Stimulated activated CD8-positive, alpha-beta memory T cell treated with anti-CD3 and anti-CD28 coated beads, Interleukin-12 subunit alpha, Interleukin-12 subunit beta, amount 100 ng/mL, for 24 hours (primary cell): ENCODE data around the gene RLF.

Source experiments
- DNase-seq: peaks from one replicate; pipeline ENCODE4 v3.0.0-alpha.2; 2020; ENCODE audit errors: extremely low read depth

RLF gene

DNA sequence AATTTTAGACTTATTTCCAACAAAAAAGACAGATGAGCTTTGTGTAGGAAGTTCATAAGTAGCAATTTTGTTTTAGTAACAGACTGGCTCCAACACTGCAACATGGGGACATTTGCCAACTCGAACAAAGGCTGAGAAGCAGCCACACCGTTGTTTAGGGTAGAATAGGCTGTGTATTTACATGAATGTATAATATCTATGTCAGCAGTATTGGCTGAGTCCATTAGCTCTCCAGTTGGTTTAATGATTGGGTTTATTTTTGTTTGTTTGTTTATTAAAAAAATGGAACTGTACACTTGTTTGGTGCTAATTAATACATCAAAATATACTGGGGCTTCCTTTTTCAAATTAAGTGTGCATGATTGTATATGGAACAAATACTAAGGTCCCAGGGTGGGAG lies 79.2 kb downstream of the RLF start:
- DNase-seq = no peak

DNA sequence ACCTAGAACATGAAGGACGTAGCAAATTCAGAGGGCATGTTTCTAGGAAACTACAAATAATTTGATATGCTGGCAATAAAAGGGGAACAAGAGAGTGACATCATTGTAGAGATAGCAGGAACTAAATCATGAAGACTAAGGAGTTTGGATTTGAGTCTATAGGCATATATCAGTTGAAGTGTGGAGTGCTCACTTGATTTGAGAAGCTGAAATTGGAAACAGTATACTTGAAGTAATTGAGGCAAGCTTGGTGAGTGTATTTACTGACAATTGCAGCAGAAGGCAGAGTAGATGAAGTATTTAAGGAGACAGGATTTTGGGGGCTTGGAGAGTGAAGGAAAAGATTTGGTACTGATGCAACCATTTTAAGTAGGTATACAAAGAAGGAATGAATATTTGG lies 80.2 kb downstream of the RLF start:
- DNase-seq = no peak

DNA sequence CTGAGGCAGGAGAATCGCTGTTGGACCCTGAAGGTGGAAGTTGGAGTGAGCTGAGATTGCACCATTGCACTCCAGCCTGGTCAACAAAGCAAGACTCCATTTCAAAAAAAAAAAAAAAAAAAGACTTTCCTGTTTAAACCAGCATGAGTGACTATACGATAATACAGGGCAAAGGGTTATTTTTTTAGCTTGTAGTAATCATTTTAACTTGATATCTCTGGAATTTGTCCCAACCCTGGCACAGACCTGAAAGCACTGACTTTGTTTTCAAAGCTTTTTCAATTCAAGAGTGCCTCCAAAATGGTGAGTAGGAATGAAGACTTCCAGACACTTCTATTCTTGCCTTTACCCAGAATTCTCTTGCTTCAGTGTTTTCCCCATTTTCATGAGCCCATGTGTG lies 82.2 kb downstream of the RLF start:
- no peak for DNase-seq

DNA sequence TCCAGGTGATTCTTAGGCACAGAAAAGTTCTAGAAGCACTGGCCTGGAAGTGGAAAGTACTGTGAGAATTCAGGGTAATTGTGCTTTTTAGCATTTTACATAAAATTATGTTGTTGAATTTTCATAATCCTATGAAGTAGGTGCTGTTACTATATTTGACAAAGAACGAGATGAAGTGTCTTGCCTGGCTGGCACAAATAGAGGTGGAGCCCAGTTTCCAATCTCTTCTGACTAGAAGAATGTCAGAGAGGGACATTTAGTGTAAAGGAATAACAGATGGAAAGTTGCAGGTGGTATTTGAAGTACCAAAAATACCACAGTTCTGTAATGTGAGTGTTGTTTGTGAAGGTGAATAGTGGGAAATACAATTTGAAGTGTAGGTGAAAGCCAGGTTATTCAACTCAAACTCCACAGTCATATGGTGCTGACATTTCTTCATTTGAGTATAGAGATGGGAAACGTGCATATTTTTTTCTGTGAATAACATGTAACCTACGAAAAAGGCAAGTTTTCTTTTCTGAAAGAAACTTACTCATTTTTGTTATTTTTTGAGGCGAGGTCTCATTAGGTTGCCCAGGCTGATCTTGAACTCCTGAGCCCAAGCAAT lies 83.1 kb downstream of the RLF start:
- DNase-seq = no peak

DNA sequence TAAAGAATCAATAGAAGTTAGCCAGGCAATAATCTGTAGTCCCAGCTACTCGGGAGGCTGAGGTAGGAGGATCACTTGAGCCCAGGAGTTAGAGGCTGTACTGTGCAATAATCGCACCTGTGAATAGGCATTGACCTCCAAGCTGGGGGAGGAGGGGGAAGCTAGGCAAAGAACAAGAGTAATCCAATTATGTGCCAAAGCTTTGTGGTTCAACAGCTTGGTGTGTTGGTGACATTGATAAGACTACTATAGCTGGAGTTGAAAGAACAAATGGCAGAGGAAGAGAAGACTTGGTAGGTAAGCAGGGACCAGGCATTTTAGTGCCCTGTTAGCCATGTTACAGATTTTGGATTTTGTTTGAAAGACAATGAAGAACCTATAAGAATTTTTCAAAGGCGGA lies 84.5 kb downstream of the RLF start:
- DNase-seq = no peak

DNA sequence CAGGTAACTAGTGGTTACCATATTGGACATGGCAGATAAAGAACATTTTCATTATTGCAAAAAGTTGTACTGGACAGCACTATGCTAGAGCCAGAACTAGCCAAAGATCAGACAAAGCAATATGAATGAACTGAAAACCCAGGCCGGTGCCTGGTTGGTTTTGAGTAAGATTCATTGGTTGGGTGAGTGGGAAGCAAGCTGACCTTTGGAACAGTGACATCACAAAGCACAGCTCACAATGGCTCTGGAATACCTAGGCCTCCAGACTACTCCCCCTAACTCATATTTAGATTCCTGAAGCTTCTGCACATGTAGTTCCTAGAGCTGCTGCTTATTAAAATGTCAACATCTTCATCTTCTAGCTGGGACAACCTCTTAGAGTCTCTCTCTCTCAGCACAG lies 86.5 kb downstream of the RLF start, which contains the start of gene TMCO2:
Gene TMCO2 (plus strand): TSS at position 283 of the 400 bp plus-strand sequence. CDS start 57 bp downstream, at position 340.
- DNase-seq = no peak

DNA sequence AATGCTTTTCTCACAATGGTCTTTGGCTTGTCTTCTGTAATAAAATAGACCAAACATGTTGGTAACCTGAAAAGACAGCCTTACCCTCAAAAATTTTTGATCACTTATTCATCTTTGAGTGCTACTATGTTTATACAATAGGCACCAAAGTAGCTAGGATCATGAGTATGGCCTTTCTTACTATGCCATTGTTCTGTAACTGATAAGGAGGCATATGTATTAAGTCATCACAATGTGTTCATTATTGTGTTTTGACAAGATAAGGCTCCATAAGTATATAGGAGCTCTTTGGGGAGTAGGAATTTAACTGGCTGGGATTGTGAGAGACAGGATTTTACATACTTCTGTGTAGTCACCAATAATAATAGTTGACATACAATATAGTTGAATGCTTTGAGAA lies 87.2 kb downstream of the RLF start:
- DNase-seq = no peak

DNA sequence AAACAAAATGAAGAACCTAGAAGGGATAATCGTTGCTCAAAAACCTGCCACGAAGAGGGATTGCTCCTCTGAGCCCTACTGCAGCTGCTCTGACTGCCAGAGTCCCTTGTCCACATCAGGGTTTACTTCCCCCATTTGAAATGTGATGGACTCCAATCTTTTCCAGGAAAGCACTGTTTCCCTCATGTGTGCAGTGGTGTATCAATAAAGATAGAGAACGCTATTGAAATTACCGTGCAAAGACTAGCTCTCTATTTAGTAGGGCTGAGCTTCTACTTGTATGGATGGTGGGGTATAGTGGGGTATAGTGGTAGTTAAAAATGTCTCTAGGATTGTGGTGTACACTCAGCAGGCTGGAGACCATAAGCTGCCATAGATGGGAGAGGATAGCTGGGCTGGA lies 90.3 kb downstream of the RLF start:
- no peak for DNase-seq

DNA sequence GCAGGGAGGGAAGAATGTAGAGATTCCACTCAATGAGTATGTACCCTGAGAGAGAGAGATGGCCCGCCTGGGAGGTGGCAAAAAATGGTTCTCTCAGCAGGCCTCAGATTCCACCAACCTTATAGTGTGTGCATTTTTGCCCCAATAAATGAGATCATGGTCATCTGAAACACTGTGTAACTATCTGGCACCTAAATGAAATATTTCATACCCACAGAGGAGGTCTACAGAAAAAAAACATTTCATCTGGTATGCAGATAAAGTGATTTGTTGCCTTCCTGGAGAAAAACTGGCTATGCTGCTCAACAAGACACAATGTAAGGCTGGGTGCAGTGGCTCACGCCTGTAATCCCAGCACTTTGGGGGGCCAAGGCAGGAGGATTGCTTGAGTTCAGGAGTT lies 91.4 kb downstream of the RLF start:
- DNase-seq = no peak

DNA sequence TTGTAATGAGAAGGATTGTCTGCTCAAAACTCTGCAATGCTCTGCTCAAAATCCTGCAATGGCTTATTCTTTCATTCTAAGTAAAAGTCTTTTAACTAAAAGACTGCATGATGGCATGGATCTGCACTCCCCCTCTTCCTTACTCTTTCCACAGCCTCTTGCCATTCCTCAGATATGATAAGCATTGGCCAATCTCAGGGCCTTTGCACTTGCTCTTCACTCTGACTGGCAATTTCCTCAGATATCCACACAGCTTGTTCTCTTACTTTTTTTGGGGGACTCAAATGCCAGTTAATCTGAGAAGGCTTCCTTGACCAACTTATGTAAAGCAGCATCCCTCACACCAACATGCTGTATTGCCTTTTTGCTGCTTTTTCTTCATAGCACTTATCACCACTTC lies 94.0 kb downstream of the RLF start:
- no peak for DNase-seq

DNA sequence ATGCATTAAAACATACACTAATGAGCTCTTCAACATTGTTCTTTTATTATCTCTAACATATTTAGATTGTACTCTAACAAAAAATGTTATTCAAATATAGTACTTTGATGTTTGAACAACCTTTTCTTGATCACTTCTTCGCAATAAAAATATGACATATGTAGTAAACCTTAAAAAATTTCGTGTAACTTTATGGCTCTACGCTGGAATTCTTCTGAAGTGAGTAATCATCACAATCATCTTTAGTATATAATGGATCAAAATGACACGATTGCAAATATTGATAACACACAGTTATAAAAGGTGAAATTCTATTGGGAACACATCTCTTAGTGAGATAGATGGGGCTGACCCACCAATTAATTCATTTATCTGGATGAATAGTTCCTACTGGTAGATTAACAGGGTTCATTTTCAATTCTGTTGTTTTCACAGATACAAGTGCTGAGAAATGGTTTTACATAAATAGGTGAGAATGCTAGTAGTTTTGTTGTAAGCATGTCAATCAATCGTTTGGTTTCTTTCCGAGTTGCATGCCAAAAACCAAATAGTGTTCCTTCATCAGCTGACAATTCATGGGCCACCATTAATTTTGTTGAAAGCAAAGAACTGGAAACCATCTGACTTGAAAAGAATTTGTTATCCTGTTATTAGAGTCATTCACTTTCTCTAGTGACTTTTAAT lies 95.4 kb downstream of the RLF start:
- no peak for DNase-seq

DNA sequence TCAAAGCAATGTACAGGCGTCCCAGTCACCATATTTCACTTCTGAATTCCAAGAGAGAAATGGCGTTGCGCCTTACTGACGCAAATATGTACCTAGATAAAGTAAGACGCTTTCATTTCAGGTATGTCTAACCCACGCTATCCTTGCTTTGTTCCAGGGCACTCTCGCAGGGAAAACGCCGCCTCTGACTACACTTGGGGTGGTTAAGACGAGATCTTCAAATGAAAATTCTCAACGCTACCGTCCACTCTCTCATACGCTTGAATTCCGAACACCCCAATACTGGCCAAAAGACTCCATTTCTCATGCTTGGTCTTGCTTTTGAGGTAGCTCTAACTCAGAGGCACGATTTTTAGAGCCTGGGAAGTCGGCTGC lies 96.1 kb downstream of the RLF start:
- no peak for DNase-seq

DNA sequence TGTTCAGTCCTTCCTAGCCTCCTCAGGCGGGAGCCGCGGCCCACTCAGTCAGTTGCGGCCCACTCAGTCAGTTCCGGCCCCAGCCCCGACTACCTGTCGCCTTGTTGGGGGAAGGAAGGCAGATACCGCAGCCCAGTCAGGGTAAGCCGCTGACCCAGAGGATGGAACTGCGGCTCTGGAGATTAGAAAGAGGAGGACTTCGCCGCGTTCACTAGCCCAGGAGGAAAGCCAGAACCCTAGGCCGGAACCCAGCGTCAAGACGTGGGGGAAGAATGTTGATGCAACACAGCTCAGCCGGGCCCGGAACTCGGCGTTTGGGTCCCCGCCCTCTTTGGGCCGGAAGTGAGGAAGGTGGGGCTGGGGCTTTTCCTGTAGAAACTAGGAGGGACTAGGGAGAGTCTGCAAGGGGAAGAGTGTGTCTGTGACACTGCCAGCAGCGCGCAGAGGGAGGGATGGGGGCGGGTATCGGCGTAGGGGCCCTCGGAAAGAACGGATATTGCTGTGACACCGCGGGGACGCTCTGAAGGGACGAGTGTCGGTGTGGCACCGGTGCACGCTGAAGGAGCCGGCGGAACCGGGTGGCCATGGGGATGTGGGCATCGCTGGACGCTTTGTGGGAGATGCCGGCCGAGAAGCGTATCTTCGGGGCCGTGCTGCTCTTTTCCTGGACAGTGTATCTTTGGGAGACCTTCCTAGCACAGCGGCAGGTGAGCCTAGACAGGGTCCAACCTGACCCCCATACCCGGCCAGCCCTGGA lies 96.7 kb downstream of the RLF start, which contains the start of gene ZMPSTE24:
Gene ZMPSTE24 (plus strand): TSS at position 549 of the 757 bp plus-strand sequence. CDS start 36 bp downstream, at position 585.
- peak; percentile 91 for DNase-seq

DNA sequence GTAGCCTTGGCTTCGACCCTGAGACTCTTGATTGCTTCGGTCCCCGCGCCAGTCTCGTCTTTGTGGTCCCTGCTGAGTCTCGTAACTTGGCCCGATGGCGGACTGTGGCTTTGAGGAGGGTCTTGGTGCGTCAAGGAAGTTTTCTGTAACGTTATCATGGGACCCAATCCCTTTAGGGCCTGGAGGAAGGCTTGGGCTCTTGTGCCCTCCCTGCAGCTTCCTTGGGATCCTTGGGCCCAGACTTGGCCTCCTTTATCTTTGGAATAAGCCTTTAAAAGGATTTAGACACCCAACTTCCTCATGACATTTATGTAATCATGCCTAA lies 97.2 kb downstream of the RLF start:
- no peak for DNase-seq

DNA sequence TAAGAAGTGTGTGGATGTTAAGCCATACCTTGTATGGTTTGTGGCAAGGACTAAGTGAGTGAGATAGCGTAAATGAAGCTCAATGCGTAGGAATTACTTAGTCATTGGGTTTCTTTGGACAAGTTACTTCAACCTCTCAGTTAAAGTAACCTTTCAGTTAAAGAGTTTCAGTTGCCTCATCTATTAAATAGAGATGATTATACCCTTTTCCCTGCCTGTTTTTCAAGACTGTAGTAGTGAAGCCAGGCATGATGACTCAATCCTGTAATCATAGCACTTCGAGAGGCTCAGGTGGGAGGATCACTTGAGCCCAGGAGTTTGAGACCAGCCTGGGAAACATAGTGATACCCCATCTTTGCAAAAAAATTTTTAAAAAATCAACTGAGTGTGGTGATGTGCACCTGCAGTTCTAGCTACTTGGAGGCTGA lies 103.2 kb downstream of the RLF start:
- DNase-seq = no peak

DNA sequence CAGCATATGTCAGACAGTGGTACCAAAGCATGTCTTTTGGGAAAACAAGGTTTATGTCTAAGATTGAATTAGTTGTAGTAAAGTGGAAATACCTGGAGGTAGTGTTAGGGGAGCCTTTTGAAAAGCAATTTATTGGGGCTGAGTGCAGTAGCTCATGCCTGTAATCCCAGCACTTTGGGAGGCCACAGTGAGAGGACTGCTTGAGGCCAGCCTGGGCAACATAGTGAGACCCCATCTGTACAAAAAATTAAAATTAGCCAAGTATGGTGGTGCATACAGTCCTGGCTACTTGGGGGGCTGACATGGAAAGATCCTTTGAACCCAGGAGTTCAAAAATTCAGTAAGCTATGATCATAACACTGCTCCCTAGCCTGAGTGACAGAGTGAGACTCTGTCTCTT lies 104.1 kb downstream of the RLF start:
- DNase-seq = no peak

DNA sequence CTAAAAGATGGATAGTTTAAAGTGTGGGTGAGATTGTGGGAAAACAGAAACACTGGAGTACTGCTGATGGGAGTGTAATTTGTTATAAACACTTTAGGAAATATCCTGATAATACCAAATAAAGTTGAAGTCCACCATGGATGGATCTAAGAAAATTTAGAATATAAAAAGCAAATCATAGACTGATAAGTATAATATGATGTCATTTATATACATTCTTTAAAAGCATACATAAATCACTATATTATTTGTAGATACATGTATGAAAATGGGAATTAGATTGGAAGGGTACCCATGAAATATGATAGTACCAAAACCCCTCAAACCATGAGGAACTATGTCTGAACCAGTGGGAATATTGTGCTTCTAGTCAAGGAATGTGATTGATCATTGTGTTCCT lies 104.7 kb downstream of the RLF start:
- DNase-seq = no peak

DNA sequence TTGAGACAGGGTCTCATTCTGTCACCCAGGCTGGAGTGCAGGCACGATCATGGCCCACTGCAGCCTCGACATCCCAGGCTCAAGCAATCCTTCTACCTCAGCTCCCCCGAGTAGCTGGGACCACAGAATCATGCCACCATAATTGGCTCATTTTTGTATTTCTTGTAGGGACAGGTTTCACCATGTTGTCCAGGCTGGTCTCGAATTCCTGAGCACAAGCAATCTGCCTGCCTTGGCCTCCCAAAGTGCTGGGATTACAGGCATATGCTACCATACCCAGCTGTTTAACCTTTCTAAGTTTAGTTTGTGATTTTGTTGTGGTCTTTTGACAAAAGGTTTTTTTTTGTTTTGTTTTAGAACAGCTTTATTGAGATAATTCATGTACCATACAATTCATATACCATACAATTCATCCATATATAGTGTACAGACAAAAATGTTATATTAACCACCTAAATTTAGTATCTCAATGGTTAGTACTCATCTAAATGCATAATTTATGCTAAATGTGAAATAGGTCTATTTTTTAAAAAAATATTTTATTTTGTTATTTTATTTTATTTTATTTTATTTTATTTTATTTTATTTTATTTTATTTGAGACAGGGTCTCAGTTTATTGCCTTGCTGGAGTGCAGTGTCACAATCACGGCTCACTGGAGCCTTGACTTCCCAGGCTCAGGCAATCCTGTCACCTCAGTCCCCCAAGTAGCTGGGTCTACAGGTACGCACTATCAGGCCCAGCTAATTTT lies 105.8 kb downstream of the RLF start:
- DNase-seq = no peak

DNA sequence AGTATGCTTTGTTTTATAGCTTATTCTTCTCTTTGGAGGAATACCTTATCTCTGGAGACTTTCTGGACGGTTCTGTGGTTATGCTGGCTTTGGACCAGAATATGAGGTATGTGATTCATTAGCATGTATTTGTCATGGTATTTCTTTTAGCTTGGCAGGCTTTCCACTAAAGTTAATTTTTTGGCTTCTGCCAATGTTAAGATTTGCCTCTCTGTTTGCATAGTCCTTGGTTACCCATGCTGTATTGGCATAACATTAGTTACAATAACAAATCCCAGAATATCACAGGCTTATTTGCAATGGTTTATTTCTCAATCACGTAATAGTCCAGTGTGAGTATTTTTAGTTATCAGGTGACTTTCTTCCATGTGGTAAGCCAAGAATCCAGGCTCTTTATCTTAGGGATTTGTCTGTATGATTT lies 106.6 kb downstream of the RLF start:
- DNase-seq = no peak

DNA sequence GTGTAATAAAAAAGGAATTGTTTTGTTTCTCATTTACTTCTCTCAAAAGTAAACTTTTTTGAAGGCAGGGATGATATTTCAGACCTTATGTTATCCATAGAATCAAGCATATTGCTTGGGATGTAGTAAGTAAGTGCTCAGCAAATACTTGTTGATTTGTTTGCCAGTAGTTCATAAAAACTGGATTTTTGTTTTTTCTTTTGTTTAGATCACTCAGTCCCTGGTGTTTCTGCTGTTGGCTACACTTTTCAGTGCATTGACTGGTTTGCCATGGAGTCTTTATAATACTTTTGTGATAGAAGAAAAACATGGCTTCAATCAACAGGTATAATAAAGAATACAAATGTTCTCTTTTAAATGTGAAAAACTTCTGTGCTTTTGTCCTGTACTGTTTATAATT lies 107.0 kb downstream of the RLF start:
- no peak for DNase-seq

DNA sequence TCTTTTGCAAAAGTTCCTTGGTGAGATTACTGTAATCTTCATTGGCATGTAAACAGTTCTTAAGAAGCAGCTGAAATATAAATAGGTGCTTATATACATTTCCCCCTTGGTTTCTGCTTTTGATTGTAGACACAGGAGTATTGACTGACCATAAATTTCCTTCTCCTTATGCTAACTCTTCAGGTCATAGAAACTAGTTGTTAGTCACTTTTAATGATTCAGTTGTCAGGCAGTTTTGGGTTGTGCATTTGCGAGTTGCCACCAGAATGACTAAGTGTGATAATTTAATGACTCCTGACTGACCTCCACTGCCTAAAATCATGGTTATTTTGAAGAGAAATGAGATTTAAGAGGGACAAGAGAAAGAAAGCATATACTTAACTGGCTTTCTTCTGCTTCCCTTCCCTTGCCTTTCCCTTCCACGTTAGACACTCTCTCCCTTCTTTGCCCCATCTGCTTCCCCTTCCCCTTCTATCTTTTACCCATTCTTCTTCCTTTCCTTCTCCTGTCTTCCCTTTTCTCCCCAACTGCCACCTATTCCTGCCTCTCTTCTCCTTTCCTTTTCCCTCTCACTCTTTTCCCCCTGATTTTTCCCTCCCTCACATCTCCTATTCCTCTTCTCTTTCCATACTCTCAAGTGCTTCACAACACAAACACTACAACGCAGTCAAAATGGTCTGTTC lies 109.1 kb downstream of the RLF start:
- no peak for DNase-seq
